ENCODE results near the gene PVR.
"Not testable (repeated sequence)": the region's sequence is repeated elsewhere in the genome, so short reads cannot be mapped to it uniquely, and the experiment has no call there.

PVR gene
- 1.1 reads per million for total RNA-seq

- DNase-seq = no peak
These were observed at the start of gene PVR for GRCh38 chr19:44643605-44644401. TSS of gene PVR (plus strand) at chr19:44643910. CDS start at chr19:44644097, 187 bp downstream.

DNA sequence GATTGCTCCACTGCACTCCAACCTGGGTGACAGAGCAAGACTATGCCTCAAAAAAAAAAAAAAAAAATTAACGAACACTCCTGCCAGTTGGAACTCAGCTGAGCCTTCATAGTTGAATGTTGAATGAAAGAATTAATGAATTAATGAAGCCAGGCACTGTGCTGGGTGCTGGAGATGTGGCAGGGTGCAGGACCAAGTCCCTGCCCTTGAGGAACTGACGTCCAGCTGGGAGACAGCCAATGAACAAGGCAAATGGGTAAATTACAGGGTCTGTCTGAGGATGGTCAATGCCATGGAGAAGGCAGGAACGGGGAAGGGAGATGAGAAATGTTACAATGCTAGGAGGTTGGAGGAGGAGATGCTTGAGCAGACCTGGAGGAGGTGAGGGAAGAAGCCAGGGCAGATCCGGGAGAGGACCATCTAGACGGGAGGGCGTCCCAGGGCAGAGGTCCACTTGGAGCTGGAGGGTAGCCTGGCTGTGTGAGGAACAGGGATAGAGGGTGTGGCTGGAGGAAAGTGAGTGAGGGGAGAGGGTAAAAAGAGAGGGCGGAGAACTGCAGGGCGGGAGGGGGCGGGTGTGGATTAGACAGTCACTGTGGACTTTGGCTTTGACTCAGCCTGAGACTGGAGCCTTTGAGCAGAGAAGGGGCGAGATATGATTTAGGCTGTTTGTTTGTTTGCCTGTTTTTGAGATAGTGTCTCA, 47.1 kb upstream of the PVR start:
- no peak for DNase-seq

- no peak for DNase-seq
These were observed 46.6 kb upstream of the PVR start for GRCh38 chr19:44597131-44597491.

- DNase-seq = no peak
These were observed 45.4 kb upstream of the PVR start for GRCh38 chr19:44598355-44598754.

DNA sequence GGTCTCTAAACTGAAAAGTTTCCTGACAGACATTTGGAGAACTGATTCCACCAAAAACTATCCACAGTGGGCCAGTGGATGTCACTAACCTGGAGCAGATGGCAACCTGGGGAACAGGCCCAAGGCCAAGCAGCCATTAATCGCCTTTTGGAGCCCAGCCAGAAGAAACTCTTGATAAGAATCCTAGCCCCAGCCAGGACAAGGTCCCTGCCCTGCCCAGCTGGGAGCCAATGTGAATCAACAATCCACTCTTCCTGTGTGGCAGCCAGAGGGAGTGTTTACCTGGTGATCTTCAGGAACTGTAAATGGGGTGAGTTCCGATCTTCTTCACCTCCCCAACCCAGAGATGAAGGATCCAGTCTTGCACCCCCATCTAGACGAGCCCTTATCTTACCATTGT, 44.8 kb upstream of the PVR start:
- no peak for DNase-seq

DNA sequence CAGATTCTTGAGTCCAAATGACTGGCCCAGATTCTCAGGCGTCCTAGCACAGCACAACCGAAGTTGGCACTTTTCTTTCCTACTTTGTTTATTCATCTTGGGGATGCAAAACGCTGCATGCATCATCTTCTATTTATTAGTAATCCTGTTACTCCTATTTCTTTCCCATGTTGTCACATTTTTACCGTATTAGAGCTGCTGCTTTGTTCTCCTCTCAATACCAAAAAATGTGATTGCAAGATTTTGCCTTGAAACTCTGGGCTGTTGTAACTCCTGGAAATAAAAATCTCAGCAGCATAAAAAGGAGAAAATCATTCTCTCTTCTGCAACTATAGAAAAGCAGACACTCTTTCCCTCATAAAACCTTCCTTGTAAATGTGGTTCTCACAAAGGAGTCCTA, 43.2 kb upstream of the PVR start:
- no peak for DNase-seq

DNA sequence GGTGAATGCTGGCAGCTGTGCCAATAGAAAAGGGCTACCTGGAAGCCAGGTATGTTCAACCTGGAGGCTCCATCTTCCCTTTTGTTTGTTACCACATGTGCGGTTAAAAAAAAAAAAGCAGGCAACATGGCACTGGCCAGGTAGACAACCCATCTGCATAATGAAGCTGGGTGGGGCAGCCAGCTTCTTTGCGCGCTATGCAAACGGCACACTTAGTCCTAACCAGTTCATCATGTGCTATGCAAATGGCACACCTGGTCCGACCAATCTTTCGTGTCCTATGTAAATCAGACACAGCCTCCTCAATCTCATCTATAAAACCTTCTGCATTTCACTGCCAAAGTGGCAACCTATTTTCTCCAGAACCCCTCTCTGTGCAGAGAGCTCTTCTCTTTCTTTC, 41.6 kb upstream of the PVR start:
- DNase-seq = no peak

- DNase-seq = no peak
These were observed 40.3 kb upstream of the PVR start for GRCh38 chr19:44603201-44603945.

DNA sequence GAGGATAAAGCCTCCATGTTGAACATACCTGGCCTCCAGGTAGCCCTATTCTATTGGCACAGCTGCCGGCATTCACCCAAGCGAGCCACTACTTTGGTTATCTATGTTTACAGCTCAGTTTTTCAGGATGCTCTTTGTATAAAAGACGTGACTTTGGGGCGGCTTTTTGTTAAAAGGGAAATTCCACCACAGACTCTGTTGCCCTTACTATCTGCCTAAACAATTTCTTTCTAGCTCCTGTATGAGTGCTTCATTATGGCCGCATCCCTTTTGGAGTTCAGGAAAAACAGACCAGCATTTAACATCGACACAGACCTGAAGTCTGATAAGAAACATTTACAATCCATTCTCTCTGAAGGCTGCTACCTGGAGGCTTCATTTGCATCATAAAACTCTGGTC, 39.5 kb upstream of the PVR start:
- no peak for DNase-seq

DNA sequence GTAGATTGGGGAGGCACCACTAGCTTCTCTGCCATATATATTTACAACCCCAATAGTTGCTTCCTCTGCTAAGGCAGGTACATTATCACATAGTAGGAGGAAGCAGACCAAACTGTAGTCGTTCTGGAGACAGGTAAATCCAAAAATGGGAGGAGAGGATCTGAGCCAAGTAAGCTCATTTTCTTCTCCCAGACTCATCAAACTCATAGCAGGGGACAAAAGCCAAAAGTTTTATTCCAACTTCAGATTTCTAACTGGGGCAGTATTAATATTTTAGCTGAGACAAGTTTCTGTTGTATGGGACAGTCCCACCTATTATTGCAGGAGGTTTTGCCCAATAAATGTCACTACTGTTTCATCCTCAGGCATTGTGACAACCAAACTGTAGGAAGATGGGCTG, 38.2 kb upstream of the PVR start:
- no peak for DNase-seq

GRCh38 chr19:44607049-44607448, 36.7 kb upstream of the PVR start:
- DNase-seq = no peak

DNA sequence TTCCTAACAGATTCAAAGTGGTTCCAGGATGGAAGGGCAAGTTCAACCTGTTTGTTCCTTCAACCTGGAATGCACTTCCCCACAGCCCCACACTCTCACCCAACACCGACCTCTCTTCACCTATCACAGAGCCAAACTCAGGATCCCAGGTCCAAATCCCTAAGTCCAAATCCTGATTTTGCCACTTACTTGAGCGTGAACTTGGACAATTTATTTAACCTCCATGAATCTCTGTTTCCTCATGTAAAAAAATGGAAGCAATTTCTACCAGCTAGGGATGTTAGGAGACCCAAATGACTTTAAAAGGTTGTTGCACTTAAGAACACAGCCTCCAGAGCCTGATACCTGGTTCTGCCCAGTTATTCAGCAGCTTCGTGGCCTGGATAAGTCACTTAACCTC, 35.8 kb upstream of the PVR start:
- no peak for DNase-seq

- DNase-seq = no peak
These were observed 35.3 kb upstream of the PVR start for GRCh38 chr19:44608391-44608821.

GRCh38 chr19:44609219-44609618, 34.5 kb upstream of the PVR start:
- no peak for DNase-seq

GRCh38 chr19:44610497-44610896, 33.2 kb upstream of the PVR start:
- not testable (repeated sequence) for DNase-seq

DNA sequence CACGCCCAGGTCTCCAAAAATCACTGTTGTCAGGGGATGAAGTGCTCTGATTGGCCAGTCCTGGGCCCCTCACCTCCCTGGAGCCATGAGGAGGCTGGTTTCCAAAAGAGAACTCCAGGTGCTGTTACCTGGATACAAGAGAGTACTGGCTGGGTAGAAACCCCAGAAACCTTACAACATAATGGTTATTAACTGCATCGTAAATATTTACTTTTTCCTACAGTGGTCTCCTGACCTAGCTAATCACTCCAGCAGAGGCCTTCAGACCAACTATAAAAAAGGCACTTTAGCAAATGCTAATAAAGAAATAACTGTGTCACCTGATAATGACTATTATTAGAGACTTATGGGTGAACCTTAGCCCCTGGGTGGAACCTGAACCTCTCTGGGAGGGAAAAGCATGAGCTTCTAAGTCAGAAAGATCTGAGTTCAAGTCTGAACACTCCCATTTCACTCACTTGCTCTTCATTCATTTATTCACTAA, 31.9 kb upstream of the PVR start:
- no peak for DNase-seq

GRCh38 chr19:44613295-44614178, 30.2 kb upstream of the PVR start, which contains the start of gene IGSF23:
TSS of gene IGSF23 (plus strand) at chr19:44613563. CDS start at chr19:44613646, 83 bp downstream.
- DNase-seq = no peak

- no peak for DNase-seq
These were observed 29.4 kb upstream of the PVR start for GRCh38 chr19:44614313-44614712.

GRCh38 chr19:44615863-44616247, 27.9 kb upstream of the PVR start:
- DNase-seq = no peak

DNA sequence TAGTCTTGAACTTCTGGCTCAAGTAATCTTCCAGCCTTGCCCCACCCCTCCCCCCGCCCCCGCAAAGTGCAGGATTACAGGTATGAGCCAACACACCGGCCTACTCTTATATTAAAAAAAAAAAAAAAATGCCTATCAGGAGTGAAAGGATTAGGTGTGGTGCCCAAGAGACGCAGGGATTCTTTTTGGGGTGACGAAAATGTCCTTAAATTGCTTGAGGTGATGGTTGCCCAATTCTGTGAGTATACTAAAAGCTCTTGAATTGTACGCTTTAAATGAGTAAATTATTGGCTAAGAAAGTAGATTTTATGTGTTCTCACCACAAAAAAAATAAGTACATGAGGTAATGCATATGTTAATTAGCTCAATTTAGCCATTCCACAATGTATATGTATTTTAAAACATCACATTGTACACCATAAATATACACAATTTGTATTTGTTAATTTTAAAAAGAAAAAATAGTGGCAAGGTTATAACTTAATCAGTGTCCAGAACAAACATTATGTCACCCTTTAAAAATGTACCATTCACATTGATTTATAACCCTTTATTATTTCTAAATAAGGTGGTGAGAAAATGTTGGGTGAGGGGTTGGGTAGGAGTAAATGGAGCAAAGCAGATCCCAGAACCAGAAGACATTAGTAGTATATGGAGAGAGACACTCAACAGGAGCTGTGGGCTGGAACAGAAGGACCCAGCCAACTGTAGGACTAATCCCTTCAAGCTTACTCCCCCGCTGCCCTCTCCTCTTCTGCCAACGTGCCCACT, 26.4 kb upstream of the PVR start:
- DNase-seq = no peak

- DNase-seq = no peak
These were observed 24.9 kb upstream of the PVR start for GRCh38 chr19:44618640-44619357.
